ENCODE measurements around the gene PLEKHA4. TPM values are rescaled to one million over a fixed set of nuclear protein-coding genes. Genes with fewer than 3 reads are reported as not detected.

Gene PLEKHA4
- total RNA-seq, 1 experiment from 2014 or later = 3.0 TPM

- peak; percentile 50 for DNase-seq (ENCODE audit: low read depth, low spot score)
- in situ Hi-C loops (cut with HindIII; ENCODE audit: low pct_unique_long_range_greater_than_20kb, low sequenced_read_pairs) = no loop called here
These were observed 52.4 kb downstream of the PLEKHA4 start for GRCh38 chr19:48815870-48816501.

- in situ Hi-C loops (cut with HindIII; ENCODE audit: low pct_unique_long_range_greater_than_20kb, low sequenced_read_pairs) = no loop called here
- DNase-seq (ENCODE audit: low read depth, low spot score) = no peak
These were observed 53.5 kb downstream of the PLEKHA4 start for GRCh38 chr19:48814895-48815294.

GRCh38 chr19:48813123-48813913 lies 55.1 kb downstream of the PLEKHA4 start:
- DNase-seq (ENCODE audit: low read depth, low spot score) = peak; percentile 40
- in situ Hi-C loops (cut with HindIII; ENCODE audit: low pct_unique_long_range_greater_than_20kb, low sequenced_read_pairs) = no loop called here

GRCh38 chr19:48812094-48812929 lies 56.1 kb downstream of the PLEKHA4 start:
- no peak for DNase-seq (ENCODE audit: low read depth, low spot score)
- in situ Hi-C loops (cut with HindIII; ENCODE audit: low pct_unique_long_range_greater_than_20kb, low sequenced_read_pairs) = no loop called here

GRCh38 chr19:48810151-48810550 lies 58.3 kb downstream of the PLEKHA4 start:
- DNase-seq (ENCODE audit: low read depth, low spot score) = no peak
- in situ Hi-C loops (cut with HindIII; ENCODE audit: low pct_unique_long_range_greater_than_20kb, low sequenced_read_pairs) = no loop called here

GRCh38 chr19:48807590-48808308 lies 60.7 kb downstream of the PLEKHA4 start:
- no peak for DNase-seq (ENCODE audit: low read depth, low spot score)
- in situ Hi-C loops (cut with HindIII; ENCODE audit: low pct_unique_long_range_greater_than_20kb, low sequenced_read_pairs) = no loop called here

- peak; percentile 75 for DNase-seq (ENCODE audit: low read depth, low spot score)
- in situ Hi-C loops (cut with HindIII; ENCODE audit: low pct_unique_long_range_greater_than_20kb, low sequenced_read_pairs) = no loop called here
These were observed 61.4 kb downstream of the PLEKHA4 start for GRCh38 chr19:48806818-48807589.

GRCh38 chr19:48806518-48806817 lies 61.9 kb downstream of the PLEKHA4 start:
- DNase-seq (ENCODE audit: low read depth, low spot score) = no peak

GRCh38 chr19:48805452-48805851 lies 63.0 kb downstream of the PLEKHA4 start:
- in situ Hi-C loops (cut with HindIII; ENCODE audit: low pct_unique_long_range_greater_than_20kb, low sequenced_read_pairs) = no loop called here
- DNase-seq (ENCODE audit: low read depth, low spot score) = no peak

More at GRCh38 chr19:48806518-48806817, 61.9 kb downstream of the PLEKHA4 start:
- in situ Hi-C loops (cut with HindIII; ENCODE audit: low pct_unique_long_range_greater_than_20kb, low sequenced_read_pairs) = no loop called here

GRCh38 chr19:48804496-48804895 lies 63.9 kb downstream of the PLEKHA4 start:
- no peak for DNase-seq (ENCODE audit: low read depth, low spot score)
- in situ Hi-C loops (cut with HindIII; ENCODE audit: low pct_unique_long_range_greater_than_20kb, low sequenced_read_pairs) = no loop called here

- DNase-seq (ENCODE audit: low read depth, low spot score) = no peak
- in situ Hi-C loops (cut with HindIII; ENCODE audit: low pct_unique_long_range_greater_than_20kb, low sequenced_read_pairs) = no loop called here
These were observed 65.8 kb downstream of the PLEKHA4 start for GRCh38 chr19:48802623-48803022.

- no peak for DNase-seq (ENCODE audit: low read depth, low spot score)
- in situ Hi-C loops (cut with HindIII; ENCODE audit: low pct_unique_long_range_greater_than_20kb, low sequenced_read_pairs) = no loop called here
These were observed 68.8 kb downstream of the PLEKHA4 start for GRCh38 chr19:48799358-48800300.

GRCh38 chr19:48798937-48799336 lies 69.5 kb downstream of the PLEKHA4 start:
- no peak for DNase-seq (ENCODE audit: low read depth, low spot score)
- in situ Hi-C loops (cut with HindIII; ENCODE audit: low pct_unique_long_range_greater_than_20kb, low sequenced_read_pairs) = no loop called here

- in situ Hi-C loops (cut with HindIII; ENCODE audit: low pct_unique_long_range_greater_than_20kb, low sequenced_read_pairs) = no loop called here
- no peak for DNase-seq (ENCODE audit: low read depth, low spot score)
These were observed 71.3 kb downstream of the PLEKHA4 start for GRCh38 chr19:48797103-48797502.

GRCh38 chr19:48796298-48797083 lies 71.9 kb downstream of the PLEKHA4 start:
- in situ Hi-C loops (cut with HindIII; ENCODE audit: low pct_unique_long_range_greater_than_20kb, low sequenced_read_pairs) = no loop called here
- no peak for DNase-seq (ENCODE audit: low read depth, low spot score)

GRCh38 chr19:48795685-48796070 lies 72.7 kb downstream of the PLEKHA4 start:
- no peak for DNase-seq (ENCODE audit: low read depth, low spot score)
- in situ Hi-C loops (cut with HindIII; ENCODE audit: low pct_unique_long_range_greater_than_20kb, low sequenced_read_pairs) = no loop called here

All from SK-MEL-5 (cell line).